HepG2 (cell line): ENCODE data around the gene IBTK. TPM values are rescaled to one million over a fixed set of nuclear protein-coding genes. Genes with fewer than 3 reads are reported as not detected.

ENCODE experiments used
- HES4 ChIP-seq: sonication (generic); formaldehyde crosslinking; IDR thresholded peaks from 2 replicates; pipeline ENCODE4 v1.9.0; 2021; ENCODE audit warnings: mild to moderate bottlenecking, missing genetic modification reagents, borderline replicate concordance
- ISL2 ChIP-seq: sonication (generic); formaldehyde crosslinking; IDR thresholded peaks from 2 replicates; pipeline ENCODE4 v1.5.0; 2020; ENCODE audit warnings: missing genetic modification reagents
- KLF6 ChIP-seq: IDR thresholded peaks from 2 replicates; pipeline ENCODE4 v1.8.0; 2016; ENCODE audit warnings: missing biosample characterization, missing genetic modification reagents
- KMT2A ChIP-seq: sonication (generic); formaldehyde crosslinking; IDR thresholded peaks from 2 replicates; pipeline ENCODE4 v1.4.0; 2020; ENCODE audit warnings: missing genetic modification reagents
- MTF2 ChIP-seq: sonication (generic); formaldehyde crosslinking; IDR thresholded peaks from 2 replicates; pipeline ENCODE4 v1.5.0; 2020; ENCODE audit warnings: missing genetic modification reagents, borderline replicate concordance
- PATZ1 ChIP-seq: sonication (generic); formaldehyde crosslinking; IDR thresholded peaks from 2 replicates; pipeline ENCODE4 v1.4.0; 2020; ENCODE audit warnings: missing genetic modification reagents
- POLR2AphosphoS5 ChIP-seq: IDR thresholded peaks from 2 replicates; pipeline ENCODE4 v1.6.1; 2012; ENCODE audit warnings: low read depth, low read length
- SP5 ChIP-seq: IDR thresholded peaks from 2 replicates; pipeline ENCODE4 v1.6.1; 2016; ENCODE audit warnings: low read depth, borderline replicate concordance
- TARDBP ChIP-seq: sonication (generic); formaldehyde crosslinking; IDR thresholded peaks from 2 replicates; pipeline ENCODE4 v1.8.0; 2022; ENCODE audit warnings: mild to moderate bottlenecking, missing genetic modification reagents
- THAP11 ChIP-seq: IDR thresholded peaks from 2 replicates; pipeline ENCODE4 v1.6.1; 2016; ENCODE audit warnings: missing biosample characterization, missing genetic modification reagents
- THAP7 ChIP-seq: sonication (generic); formaldehyde crosslinking; IDR thresholded peaks from 2 replicates; pipeline ENCODE4 v1.8.1; 2023; ENCODE audit warnings: mild to moderate bottlenecking, missing genetic modification reagents
- ZBTB49 ChIP-seq: sonication (generic); formaldehyde crosslinking; IDR thresholded peaks from 2 replicates; pipeline ENCODE4 v1.4.0; 2020; ENCODE audit warnings: missing genetic modification reagents, borderline replicate concordance
- ZFY ChIP-seq: sonication (generic); formaldehyde crosslinking; IDR thresholded peaks from 2 replicates; pipeline ENCODE4 v1.4.0; 2020; ENCODE audit warnings: missing genetic modification reagents
- ZNF274 ChIP-seq: sonication (generic); formaldehyde crosslinking; IDR thresholded peaks from 2 replicates; pipeline ENCODE4 v1.5.1; 2020; ENCODE audit warnings: mild to moderate bottlenecking, missing genetic modification reagents
- ZNF44 ChIP-seq: sonication (generic); formaldehyde crosslinking; IDR thresholded peaks from 2 replicates; pipeline ENCODE4 v1.5.1; 2020; ENCODE audit warnings: mild to moderate bottlenecking, missing genetic modification reagents
- ZNF543 ChIP-seq: sonication (generic); formaldehyde crosslinking; IDR thresholded peaks from 2 replicates; pipeline ENCODE4 v1.4.0; 2020; ENCODE audit warnings: mild to moderate bottlenecking, missing genetic modification reagents
- ZSCAN25 ChIP-seq: sonication (generic); formaldehyde crosslinking; IDR thresholded peaks from 2 replicates; pipeline ENCODE4 v1.8.0; 2022; ENCODE audit warnings: mild to moderate bottlenecking, missing genetic modification reagents
- ZSCAN29 ChIP-seq: sonication (generic); formaldehyde crosslinking; conservative IDR thresholded peaks from 2 replicates; pipeline ENCODE4 v1.4.0; 2020; ENCODE audit warnings: mild to moderate bottlenecking, missing genetic modification reagents
- polyA plus RNA-seq, 8 experiments: library from polyadenylated mRNA; depleted of rRNA in 3 of 8; stranded (reverse) in 7 of 8; unstranded in 1 of 8; fragments of >200 nt; fragmentation: Illumina TruSeq in 4 of 8; extraction: Trizol in 4 of 8; gene quantifications; 2 replicates each; pipeline versions ENCODE4 v1.2.1 to v1.2.3, GENCODE V29; 2011 to 2016; ENCODE audit warnings: low read depth in 4 of 8, missing spikeins in 1 of 8, mixed read lengths in 1 of 8; ENCODE audit not compliant: insufficient read depth in 1 of 8
- total RNA-seq, 5 experiments: library from RNA; depleted of rRNA; stranded (reverse); fragments of >200 nt; fragmentation: Illumina TruSeq; extraction: Trizol; gene quantifications; 2 replicates each; pipeline ENCODE4 v1.2.3, GENCODE V29; 2016; ENCODE audit warnings: low read depth in 1 of 5
- TF ChIP-seq, protein P1 (sequence below): sonication (generic); formaldehyde crosslinking; IDR thresholded peaks from 2 replicates; pipeline ENCODE4 v1.5.1; 2020; ENCODE audit warnings: mild to moderate bottlenecking, missing genetic modification reagents, moderate library complexity
- TF ChIP-seq, protein P2 (sequence below): sonication (generic); formaldehyde crosslinking; IDR thresholded peaks from 2 replicates; pipeline ENCODE4 v1.8.0; 2022; ENCODE audit warnings: mild to moderate bottlenecking, missing genetic modification reagents, moderate library complexity

IBTK gene
- total and polyA plus RNA-seq, 2 of the 13 experiments (the other 11 are each of a cell fraction or from before 2014, with no cell fraction given): 23.8 to 60.0 TPM

DNA sequence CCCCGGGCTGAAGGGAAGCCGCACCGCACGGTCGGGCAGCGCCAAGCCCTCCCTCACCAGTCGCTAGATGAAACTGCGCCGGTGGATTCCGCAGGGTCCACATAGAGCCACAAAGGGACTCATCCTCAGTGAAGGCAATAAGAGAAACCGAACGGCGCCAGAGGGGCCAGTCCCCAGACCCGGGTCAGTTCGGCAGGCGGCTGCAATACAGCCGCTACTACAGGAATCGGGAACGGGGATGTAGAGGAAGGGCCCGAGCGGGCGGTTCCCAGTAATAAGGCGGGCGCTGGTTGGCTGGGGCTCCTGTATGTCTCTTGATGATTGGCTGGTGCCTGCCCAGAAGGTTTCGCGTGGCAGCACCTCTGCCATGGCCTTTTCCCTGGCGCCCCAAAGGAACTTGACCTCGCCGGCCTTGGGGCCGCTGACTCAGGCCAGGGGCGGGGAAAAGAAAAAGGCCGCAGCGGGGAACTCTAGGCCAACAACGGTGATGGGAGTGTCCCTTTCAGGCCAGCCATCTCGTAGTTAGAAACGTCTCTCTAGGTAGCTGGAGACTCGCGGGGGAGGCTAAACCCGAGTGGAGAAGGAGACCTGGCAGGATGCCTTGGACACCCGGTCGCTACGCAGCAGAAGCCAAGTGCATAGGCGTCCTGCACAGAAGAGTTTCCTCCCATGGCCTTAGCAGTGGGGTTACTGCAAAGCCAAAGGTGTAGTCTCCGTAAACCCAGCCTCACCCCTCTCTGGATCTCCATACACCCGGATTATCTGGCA lies at the start of gene IBTK (continued):
- TF ChIP-seq, protein P1, sequence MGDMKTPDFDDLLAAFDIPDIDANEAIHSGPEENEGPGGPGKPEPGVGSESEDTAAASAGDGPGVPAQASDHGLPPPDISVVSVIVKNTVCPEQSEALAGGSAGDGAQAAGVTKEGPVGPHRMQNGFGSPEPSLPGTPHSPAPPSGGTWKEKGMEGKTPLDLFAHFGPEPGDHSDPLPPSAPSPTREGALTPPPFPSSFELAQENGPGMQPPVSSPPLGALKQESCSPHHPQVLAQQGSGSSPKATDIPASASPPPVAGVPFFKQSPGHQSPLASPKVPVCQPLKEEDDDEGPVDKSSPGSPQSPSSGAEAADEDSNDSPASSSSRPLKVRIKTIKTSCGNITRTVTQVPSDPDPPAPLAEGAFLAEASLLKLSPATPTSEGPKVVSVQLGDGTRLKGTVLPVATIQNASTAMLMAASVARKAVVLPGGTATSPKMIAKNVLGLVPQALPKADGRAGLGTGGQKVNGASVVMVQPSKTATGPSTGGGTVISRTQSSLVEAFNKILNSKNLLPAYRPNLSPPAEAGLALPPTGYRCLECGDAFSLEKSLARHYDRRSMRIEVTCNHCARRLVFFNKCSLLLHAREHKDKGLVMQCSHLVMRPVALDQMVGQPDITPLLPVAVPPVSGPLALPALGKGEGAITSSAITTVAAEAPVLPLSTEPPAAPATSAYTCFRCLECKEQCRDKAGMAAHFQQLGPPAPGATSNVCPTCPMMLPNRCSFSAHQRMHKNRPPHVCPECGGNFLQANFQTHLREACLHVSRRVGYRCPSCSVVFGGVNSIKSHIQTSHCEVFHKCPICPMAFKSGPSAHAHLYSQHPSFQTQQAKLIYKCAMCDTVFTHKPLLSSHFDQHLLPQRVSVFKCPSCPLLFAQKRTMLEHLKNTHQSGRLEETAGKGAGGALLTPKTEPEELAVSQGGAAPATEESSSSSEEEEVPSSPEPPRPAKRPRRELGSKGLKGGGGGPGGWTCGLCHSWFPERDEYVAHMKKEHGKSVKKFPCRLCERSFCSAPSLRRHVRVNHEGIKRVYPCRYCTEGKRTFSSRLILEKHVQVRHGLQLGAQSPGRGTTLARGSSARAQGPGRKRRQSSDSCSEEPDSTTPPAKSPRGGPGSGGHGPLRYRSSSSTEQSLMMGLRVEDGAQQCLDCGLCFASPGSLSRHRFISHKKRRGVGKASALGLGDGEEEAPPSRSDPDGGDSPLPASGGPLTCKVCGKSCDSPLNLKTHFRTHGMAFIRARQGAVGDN: peak; percentile 87
- TF ChIP-seq THAP11 (CRISPR knock-in tag): peak; percentile 59; the same call in 1 of the 2 replicates
- peak; percentile 83 for TF ChIP-seq POLR2AphosphoS5
- peak; percentile 89 for TF ChIP-seq ZFY (CRISPR knock-in tag)
- TF ChIP-seq ZNF44: peak; percentile 23; the same call in 1 of the 2 replicates
- no peak; the same call in 1 of the 2 replicates for TF ChIP-seq MTF2 (CRISPR knock-in tag)
- TF ChIP-seq, protein P2, sequence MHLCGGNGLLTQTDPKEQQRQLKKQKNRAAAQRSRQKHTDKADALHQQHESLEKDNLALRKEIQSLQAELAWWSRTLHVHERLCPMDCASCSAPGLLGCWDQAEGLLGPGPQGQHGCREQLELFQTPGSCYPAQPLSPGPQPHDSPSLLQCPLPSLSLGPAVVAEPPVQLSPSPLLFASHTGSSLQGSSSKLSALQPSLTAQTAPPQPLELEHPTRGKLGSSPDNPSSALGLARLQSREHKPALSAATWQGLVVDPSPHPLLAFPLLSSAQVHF (CRISPR knock-in tag): no peak
- TF ChIP-seq THAP7 (CRISPR knock-in tag): peak; percentile 99
- no peak for TF ChIP-seq ZBTB49
- peak; percentile 16; the same call in 1 of the 2 replicates for TF ChIP-seq TARDBP (CRISPR knock-in tag)
- TF ChIP-seq SP5: peak; percentile 62; the same call in 1 of the 2 replicates
- peak; percentile 42; the same call in 1 of the 2 replicates for TF ChIP-seq HES4
- no peak for TF ChIP-seq KLF6 (CRISPR knock-in tag)
- 0 out of 2 replicates have a peak, but pooled peaks have one; percentile 13 for TF ChIP-seq KMT2A (CRISPR knock-in tag)
- 0 out of 2 replicates have a peak, but pooled peaks have one; percentile 14 for TF ChIP-seq ZNF543 (CRISPR knock-in tag)
- TF ChIP-seq ISL2 (CRISPR knock-in tag): 0 out of 2 replicates have a peak, but pooled peaks have one; percentile 51
- TF ChIP-seq ZSCAN29 (CRISPR knock-in tag): peak; percentile 40; the same call in 1 of the 2 replicates
- TF ChIP-seq PATZ1 (CRISPR knock-in tag): peak; percentile 49
- TF ChIP-seq ZSCAN25: peak; percentile 54
- no peak for TF ChIP-seq ZNF274 (CRISPR knock-in tag)
